ENCODE measurements around the gene CYTH4. TPM values are rescaled to one million over a fixed set of nuclear protein-coding genes. Genes with fewer than 3 reads are reported as not detected.

Gene CYTH4
- polyA plus RNA-seq, 4 donors: 1.1 to 5.4 (median 3.6) TPM

DNA sequence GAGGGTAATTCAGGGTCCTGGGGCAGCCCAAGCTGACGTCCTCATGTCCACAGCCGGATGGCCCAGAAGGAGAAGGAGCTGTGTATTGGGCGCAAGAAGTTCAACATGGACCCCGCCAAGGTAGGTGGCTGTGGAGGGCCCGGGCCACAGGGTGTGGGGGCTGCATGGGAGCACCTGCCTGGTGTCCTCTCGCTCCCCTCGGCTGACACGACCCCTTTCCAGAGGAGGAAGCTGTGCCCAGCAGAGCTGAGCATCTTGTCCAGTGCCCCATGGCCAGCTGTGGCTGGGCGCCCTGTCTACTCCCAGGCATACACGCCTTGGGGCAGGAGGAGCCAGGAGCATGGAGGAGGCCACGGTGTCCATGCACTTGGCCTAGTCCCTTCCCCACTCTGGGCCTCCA lies 13.6 kb downstream of the CYTH4 start:
- FAIRE-seq (no peak), DNase-seq (no peak)
- Histone ChIP-seq H3K4me3 (ENCODE audit: low read depth in 1 of 3, low read length in 3 of 3) (no peak overlapping the region), H3K4me1 (ENCODE audit: control insufficient read depth in 3 of 3, insufficient read depth in 2 of 3, low read depth in 1 of 3, low read length in 2 of 3) (no peaks in the 10 kb centered on the region), H3K27ac (ENCODE audit: low read depth in 1 of 3, low read length in 2 of 3) (no peak overlapping the region), H3K27me3 (ENCODE audit: control insufficient read depth in 3 of 3, insufficient read depth in 3 of 3, low read length in 3 of 3) (no peaks in the 10 kb centered on the region), H3K9me3 (ENCODE audit: control insufficient read depth in 2 of 2, insufficient read depth in 1 of 2, low read depth in 1 of 2, low read length in 1 of 2) (peaks cover 0 to 5% of the 10 kb centered on the region in 2 donors), H3K36me3 (ENCODE audit: control insufficient read depth in 3 of 3, insufficient read depth in 2 of 3, low read depth in 1 of 3, low read length in 3 of 3) (peaks cover 0 to 2% (median 0%) of the 10 kb centered on the region in 3 donors)
- WGBS, 3 donors: 87 to 89% (median 87%) methylated on average over 8 to 11 of the region's 11 CpGs

DNA sequence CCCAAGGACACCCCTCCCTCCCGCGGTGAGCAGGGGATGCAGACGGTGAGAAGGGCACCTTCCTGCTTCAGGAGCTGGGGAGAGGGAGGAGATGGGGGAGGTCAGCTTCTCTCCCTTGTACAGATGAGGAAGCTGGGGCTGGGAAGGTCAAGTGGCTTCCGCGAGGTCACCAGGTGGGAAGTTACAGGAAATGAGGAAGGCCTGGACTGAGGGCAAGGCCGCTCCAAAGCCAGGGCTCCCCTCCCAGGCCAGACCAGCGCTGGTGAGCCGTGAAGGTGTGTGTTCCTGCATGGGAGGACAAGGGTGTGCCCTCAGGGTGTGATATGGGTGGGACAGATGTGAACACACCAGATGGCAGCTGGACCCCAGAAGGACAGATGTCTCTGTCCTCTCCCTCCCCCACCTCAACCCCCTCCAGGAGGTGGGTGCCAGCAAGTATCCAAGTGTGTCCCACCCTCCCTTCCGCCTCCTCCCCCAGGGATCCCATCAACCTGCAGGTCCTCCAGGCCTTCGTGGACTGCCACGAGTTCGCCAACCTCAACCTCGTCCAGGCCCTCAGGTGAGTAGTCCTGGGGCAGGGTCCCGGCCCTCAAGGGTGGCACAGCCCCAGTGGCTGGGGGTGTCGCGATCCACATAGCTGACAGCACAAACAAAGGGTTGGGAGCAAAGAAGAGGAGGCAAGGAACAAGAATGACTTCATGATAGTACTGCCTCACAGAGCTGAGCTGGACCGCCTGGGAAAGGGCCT lies 16.6 kb downstream of the CYTH4 start:
- no peaks in the 10 kb centered on the region for H3K27me3 ChIP-seq (ENCODE audit: control insufficient read depth in 3 of 3, insufficient read depth in 3 of 3, low read length in 3 of 3)
- DNase-seq: no peak
- H3K4me1 ChIP-seq (ENCODE audit: control insufficient read depth in 3 of 3, insufficient read depth in 2 of 3, low read depth in 1 of 3, low read length in 2 of 3): no peaks in the 10 kb centered on the region
- no peaks in the 10 kb centered on the region for H3K9me3 ChIP-seq (ENCODE audit: control insufficient read depth in 2 of 2, insufficient read depth in 1 of 2, low read depth in 1 of 2, low read length in 1 of 2)
- peaks cover 0 to 2% (median 0%) of the 10 kb centered on the region in 3 donors for H3K36me3 ChIP-seq (ENCODE audit: control insufficient read depth in 3 of 3, insufficient read depth in 2 of 3, low read depth in 1 of 3, low read length in 3 of 3)
- no peak overlapping the region for H3K27ac ChIP-seq (ENCODE audit: low read depth in 1 of 3, low read length in 2 of 3)
- FAIRE-seq: no peak
- H3K4me3 ChIP-seq (ENCODE audit: low read depth in 1 of 3, low read length in 3 of 3): no peak overlapping the region
- 70 to 79% (median 76%) methylated on average over 16 to 17 of the region's 17 CpGs for WGBS, 3 donors

DNA sequence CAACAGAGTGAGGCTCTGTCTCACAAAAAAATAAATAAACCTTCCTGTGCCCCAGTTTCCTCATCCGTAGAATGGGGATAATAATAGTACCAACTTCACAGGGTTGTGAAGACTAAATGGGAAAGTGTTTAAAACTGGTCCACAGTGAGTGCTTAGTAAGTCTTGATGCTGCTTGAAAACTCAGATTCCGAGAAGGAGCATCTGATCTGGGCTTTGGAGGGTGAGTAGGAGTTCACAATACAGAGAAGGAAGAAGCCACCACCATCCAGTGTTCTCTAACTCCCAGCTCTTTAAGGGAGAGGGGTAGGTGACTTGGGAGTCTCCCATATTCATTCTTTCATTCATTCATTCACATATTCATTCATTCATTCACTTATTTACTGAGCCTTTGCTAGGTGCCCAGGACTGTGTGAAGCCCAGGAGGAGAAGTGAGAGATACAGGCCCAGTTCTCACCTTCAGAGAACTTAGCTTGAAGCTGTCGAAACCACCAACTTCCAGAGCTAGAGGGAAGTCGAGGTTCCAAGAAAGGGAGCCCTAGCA lies 17.7 kb downstream of the CYTH4 start:
- Histone ChIP-seq H3K27me3 (ENCODE audit: control insufficient read depth in 3 of 3, insufficient read depth in 3 of 3, low read length in 3 of 3) (no peaks in the 10 kb centered on the region), H3K27ac (ENCODE audit: low read depth in 1 of 3, low read length in 2 of 3) (peak overlapping the region in 1 of 3 donors; percentile 1), H3K4me3 (ENCODE audit: low read depth in 1 of 3, low read length in 3 of 3) (no peak overlapping the region), H3K4me1 (ENCODE audit: control insufficient read depth in 3 of 3, insufficient read depth in 2 of 3, low read depth in 1 of 3, low read length in 2 of 3) (no peaks in the 10 kb centered on the region), H3K9me3 (ENCODE audit: control insufficient read depth in 2 of 2, insufficient read depth in 1 of 2, low read depth in 1 of 2, low read length in 1 of 2) (no peaks in the 10 kb centered on the region), H3K36me3 (ENCODE audit: control insufficient read depth in 3 of 3, insufficient read depth in 2 of 3, low read depth in 1 of 3, low read length in 3 of 3) (peaks cover 0 to 2% (median 0%) of the 10 kb centered on the region in 3 donors)
- no peak for FAIRE-seq
- no peak for DNase-seq
- WGBS, 3 donors: 76 to 83% (median 81%) methylated on average over 4 of the region's 4 CpGs

DNA sequence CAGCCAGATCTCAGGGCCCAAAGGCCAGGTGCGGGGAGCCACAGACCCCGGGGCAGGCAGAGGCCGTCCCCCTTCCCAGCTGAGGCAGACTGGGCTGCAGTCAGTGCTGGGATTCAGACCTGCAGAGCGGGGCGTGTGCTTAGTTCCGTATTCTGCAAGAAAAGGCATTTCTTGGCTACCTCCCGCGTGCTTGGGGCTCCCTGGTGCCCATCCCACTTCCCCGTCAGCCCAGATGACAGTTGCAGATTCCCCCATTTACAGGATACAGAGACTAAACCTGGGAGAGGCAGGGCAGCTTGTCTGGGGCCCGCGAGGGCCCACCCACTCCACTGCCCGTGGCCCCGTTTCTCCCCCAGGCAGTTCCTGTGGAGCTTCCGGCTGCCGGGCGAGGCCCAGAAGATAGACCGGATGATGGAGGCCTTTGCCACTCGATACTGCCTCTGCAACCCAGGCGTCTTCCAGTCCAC lies 18.3 kb downstream of the CYTH4 start:
- no peak overlapping the region for H3K4me3 ChIP-seq (ENCODE audit: low read depth in 1 of 3, low read length in 3 of 3)
- FAIRE-seq (no peak), DNase-seq (no peak)
- no peaks in the 10 kb centered on the region for H3K4me1 ChIP-seq (ENCODE audit: control insufficient read depth in 3 of 3, insufficient read depth in 2 of 3, low read depth in 1 of 3, low read length in 2 of 3)
- H3K27me3 ChIP-seq (ENCODE audit: control insufficient read depth in 3 of 3, insufficient read depth in 3 of 3, low read length in 3 of 3): no peaks in the 10 kb centered on the region
- peak overlapping the region in 1 of 3 donors; percentile 30 for H3K27ac ChIP-seq (ENCODE audit: low read depth in 1 of 3, low read length in 2 of 3)
- H3K36me3 ChIP-seq (ENCODE audit: control insufficient read depth in 3 of 3, insufficient read depth in 2 of 3, low read depth in 1 of 3, low read length in 3 of 3): peaks cover 0 to 2% (median 0%) of the 10 kb centered on the region in 3 donors
- H3K9me3 ChIP-seq (ENCODE audit: control insufficient read depth in 2 of 2, insufficient read depth in 1 of 2, low read depth in 1 of 2, low read length in 1 of 2): no peaks in the 10 kb centered on the region
- 37 to 57% (median 47%) methylated on average over 19 of the region's 19 CpGs for WGBS, 3 donors

DNA sequence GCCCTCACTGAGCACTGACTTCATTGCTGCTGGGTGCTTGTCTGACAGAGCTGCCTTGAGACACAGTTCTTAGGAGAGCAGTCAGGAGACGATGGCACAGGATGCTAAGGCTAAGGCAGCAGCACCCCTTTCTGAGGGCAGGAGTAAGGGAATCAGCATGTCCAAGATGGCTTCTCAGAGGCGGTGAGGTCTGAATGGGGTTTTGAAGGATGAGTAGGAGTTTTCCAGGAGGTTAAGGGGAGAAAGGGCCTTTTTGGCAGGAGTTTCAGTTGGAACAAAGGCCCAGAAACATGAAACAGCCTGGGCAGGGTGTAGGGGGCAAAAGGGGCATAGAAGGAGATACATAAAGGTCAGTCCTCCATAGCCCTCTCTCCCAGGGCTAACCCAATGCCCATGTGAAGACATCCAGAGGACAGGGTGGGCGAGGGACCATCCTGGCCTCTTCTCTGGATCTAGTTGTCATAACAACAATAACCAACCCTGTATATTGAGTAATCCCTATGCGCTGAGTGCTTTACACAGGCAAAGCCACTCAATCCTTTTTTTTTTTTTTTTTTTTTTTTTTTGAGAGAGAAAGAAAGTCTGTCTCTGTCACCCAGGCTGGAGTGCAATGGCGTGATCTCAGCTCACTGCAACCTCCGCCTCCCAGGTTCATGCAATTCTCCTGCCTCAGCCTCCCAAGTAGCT lies 19.0 kb downstream of the CYTH4 start:
- H3K4me3 ChIP-seq (ENCODE audit: low read depth in 1 of 3, low read length in 3 of 3): no peak overlapping the region
- no peaks in the 10 kb centered on the region for H3K4me1 ChIP-seq (ENCODE audit: control insufficient read depth in 3 of 3, insufficient read depth in 2 of 3, low read depth in 1 of 3, low read length in 2 of 3)
- DNase-seq (no peak), FAIRE-seq (no peak)
- WGBS, 3 donors: 85 to 94% (median 94%) methylated on average over 6 of the region's 6 CpGs
- peak overlapping the region in 1 of 3 donors; percentile 30 for H3K27ac ChIP-seq (ENCODE audit: low read depth in 1 of 3, low read length in 2 of 3)
- no peaks in the 10 kb centered on the region for H3K9me3 ChIP-seq (ENCODE audit: control insufficient read depth in 2 of 2, insufficient read depth in 1 of 2, low read depth in 1 of 2, low read length in 1 of 2)
- no peaks in the 10 kb centered on the region for H3K27me3 ChIP-seq (ENCODE audit: control insufficient read depth in 3 of 3, insufficient read depth in 3 of 3, low read length in 3 of 3)
- H3K36me3 ChIP-seq (ENCODE audit: control insufficient read depth in 3 of 3, insufficient read depth in 2 of 3, low read depth in 1 of 3, low read length in 3 of 3): peaks cover 0 to 2% (median 0%) of the 10 kb centered on the region in 3 donors

DNA sequence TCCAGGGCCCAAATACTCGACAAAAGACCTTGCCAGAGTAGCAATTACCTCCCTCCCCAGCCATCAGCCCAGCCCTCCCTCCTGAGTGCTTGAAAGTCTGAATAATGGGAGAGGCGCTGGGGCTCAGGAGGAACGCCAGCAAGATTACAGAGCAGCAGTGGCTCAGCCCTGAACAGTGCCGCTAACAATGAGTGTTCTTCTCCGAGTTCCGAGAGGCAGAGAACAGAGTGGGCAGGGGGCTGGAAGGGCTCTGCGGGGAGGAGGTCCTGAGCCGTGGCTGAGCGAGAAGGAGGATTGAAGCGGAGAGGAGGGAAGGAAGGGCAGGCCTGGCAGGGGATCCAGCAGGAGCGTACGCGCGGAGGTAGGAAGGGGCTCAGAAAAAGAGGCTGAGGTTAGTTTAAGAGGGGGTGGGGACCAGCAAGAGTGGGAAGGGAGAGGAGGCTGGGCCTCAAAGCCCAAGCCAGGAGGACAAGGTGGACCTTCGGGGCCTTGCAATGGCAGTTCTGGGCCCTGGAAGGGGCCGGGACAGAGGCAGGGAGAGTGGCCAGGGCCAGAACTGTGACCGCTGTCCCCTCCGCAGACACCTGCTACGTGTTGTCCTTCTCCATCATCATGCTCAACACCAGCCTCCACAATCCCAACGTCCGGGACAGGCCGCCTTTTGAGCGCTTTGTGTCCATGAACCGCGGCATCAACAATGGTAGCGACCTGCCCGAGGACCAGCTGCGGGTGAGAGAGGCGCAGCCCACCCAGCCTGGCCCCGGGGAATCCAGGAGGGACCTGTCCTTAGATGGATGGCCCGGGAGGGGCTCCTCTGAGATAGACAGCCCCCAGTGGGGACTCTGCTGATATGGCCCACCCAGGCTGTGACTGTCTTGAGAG lies 20.6 kb downstream of the CYTH4 start:
- FAIRE-seq (no peak), DNase-seq (no peak)
- 83 to 87% (median 83%) methylated on average over 31 of the region's 31 CpGs for WGBS, 3 donors
- Histone ChIP-seq H3K27ac (ENCODE audit: low read depth in 1 of 3, low read length in 2 of 3) (no peak overlapping the region), H3K9me3 (ENCODE audit: control insufficient read depth in 2 of 2, insufficient read depth in 1 of 2, low read depth in 1 of 2, low read length in 1 of 2) (no peaks in the 10 kb centered on the region), H3K4me1 (ENCODE audit: control insufficient read depth in 3 of 3, insufficient read depth in 2 of 3, low read depth in 1 of 3, low read length in 2 of 3) (peaks cover 0 to 4% (median 2%) of the 10 kb centered on the region in 3 donors), H3K27me3 (ENCODE audit: control insufficient read depth in 3 of 3, insufficient read depth in 3 of 3, low read length in 3 of 3) (no peaks in the 10 kb centered on the region), H3K36me3 (ENCODE audit: control insufficient read depth in 3 of 3, insufficient read depth in 2 of 3, low read depth in 1 of 3, low read length in 3 of 3) (peaks cover 0 to 2% (median 0%) of the 10 kb centered on the region in 3 donors), H3K4me3 (ENCODE audit: low read depth in 1 of 3, low read length in 3 of 3) (no peak overlapping the region)

DNA sequence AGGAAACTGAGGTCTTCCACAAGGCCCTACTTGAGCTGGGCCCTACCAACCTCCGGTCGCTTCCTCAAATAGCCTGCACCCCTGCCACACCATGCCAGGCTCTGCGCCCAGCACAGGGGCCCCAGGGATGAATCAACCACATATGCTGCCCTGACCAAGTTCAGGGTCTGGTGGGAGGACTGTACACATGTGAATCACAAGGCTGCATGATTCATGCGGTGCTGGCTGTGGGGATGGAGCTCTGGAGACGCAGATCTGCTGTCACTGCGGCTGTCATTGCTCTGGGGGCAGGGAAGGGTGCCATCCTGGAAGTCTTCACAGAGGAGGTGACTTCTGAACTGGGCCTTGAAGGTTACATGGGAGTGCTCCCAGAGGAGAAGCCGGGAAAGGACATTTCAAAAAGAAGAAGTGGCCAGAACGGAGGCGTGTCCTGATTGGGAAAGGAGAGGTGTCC lies 21.5 kb downstream of the CYTH4 start:
- Histone ChIP-seq H3K4me1 (ENCODE audit: control insufficient read depth in 3 of 3, insufficient read depth in 2 of 3, low read depth in 1 of 3, low read length in 2 of 3) (peaks cover 0 to 8% (median 2%) of the 10 kb centered on the region in 3 donors), H3K36me3 (ENCODE audit: control insufficient read depth in 3 of 3, insufficient read depth in 2 of 3, low read depth in 1 of 3, low read length in 3 of 3) (peaks cover 0 to 2% (median 0%) of the 10 kb centered on the region in 3 donors), H3K27me3 (ENCODE audit: control insufficient read depth in 3 of 3, insufficient read depth in 3 of 3, low read length in 3 of 3) (no peaks in the 10 kb centered on the region), H3K4me3 (ENCODE audit: low read depth in 1 of 3, low read length in 3 of 3) (no peak overlapping the region), H3K27ac (ENCODE audit: low read depth in 1 of 3, low read length in 2 of 3) (peak overlapping the region in 1 of 3 donors; percentile 4), H3K9me3 (ENCODE audit: control insufficient read depth in 2 of 2, insufficient read depth in 1 of 2, low read depth in 1 of 2, low read length in 1 of 2) (no peaks in the 10 kb centered on the region)
- WGBS, 3 donors: 71 to 80% (median 79%) methylated on average over 9 of the region's 9 CpGs
- no peak for FAIRE-seq
- no peak for DNase-seq
